Measurements from ENCODE around the gene SINHCAF. TPM values are rescaled to one million over a fixed set of nuclear protein-coding genes. Genes with fewer than 3 reads are reported as not detected.

SINHCAF gene
- total and polyA plus RNA-seq, 11 donors: 4.0 to 23.8 (median 12.8) TPM

GRCh38 chr12:31363416-31363809, 37.5 kb upstream of the SINHCAF start:
- Histone ChIP-seq H3K4me3 (no peak overlapping the region), H3K9me3 (no peaks in the 10 kb centered on the region), H3K4me1 (no peaks in the 10 kb centered on the region), H3K36me3 (no peaks in the 10 kb centered on the region), H3K27me3 (no peaks in the 10 kb centered on the region), H3K27ac (no peak overlapping the region)
- TF ChIP-seq CTCF (IDR thresholded peaks at IDR 0.05) (no peak), POLR2A (IDR thresholded peaks at IDR 0.05) (no peak)
- ATAC-seq: no peak
- WGBS, 4 donors: 56 to 74% (median 63%) methylated on average over 6 of the region's 6 CpGs
- intact Hi-C loops (cut with DNase I): no loop called here
- no peak for DNase-seq

GRCh38 chr12:31362759-31363415, 36.9 kb upstream of the SINHCAF start:
- no peaks in the 10 kb centered on the region for H3K4me1 ChIP-seq
- no peak overlapping the region for H3K4me3 ChIP-seq
- no peaks in the 10 kb centered on the region for H3K36me3 ChIP-seq
- ATAC-seq (peak in 3 of 4 donors; percentile 45 to 53 (median 51)), DNase-seq (peak in 1 of 5 donors; percentile 33)
- WGBS, 4 donors: 59 to 75% (median 69%) methylated on average over 6 of the region's 6 CpGs
- H3K27ac ChIP-seq: no peak overlapping the region
- intact Hi-C loops (cut with DNase I): no loop called here
- no peaks in the 10 kb centered on the region for H3K9me3 ChIP-seq
- H3K27me3 ChIP-seq: no peaks in the 10 kb centered on the region
- no peak for TF ChIP-seq POLR2A (IDR thresholded peaks at IDR 0.05)
- no peak for TF ChIP-seq CTCF (IDR thresholded peaks at IDR 0.05)

DNA sequence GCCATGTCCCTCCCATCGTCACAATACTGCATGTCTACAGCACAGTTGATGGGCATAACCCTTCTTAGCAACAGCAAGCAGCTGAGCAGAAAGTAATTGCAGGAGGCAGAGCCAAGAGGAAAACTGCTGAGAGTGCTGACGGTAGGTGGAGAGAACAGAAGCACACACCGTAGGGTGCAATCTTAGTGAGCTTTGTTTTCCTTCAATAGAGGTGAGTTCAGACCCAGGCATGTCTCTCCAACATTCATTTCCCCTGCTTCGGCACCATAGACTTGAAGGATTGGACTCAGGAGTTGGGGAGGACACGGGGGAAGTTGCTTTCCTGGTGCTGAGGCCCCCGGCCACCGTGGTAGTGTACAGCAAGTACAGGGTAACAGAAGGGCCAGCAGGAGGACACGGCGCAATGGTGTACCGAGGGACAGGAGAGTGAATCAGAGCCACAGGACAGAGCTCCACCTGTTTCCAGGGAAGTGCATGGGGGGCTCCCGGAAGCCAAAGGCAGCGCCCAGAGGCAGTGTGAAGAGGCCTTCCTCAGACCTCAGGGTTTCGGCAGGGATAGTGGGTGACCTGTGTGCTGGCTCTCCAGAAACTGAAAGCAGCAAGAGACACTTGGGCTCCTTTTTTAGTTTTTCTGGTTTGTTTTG, 36.3 kb upstream of the SINHCAF start:
- H3K9me3 ChIP-seq: no peaks in the 10 kb centered on the region
- H3K27me3 ChIP-seq: no peaks in the 10 kb centered on the region
- H3K4me1 ChIP-seq: no peaks in the 10 kb centered on the region
- DNase-seq: no peak
- no peaks in the 10 kb centered on the region for H3K36me3 ChIP-seq
- no peak overlapping the region for H3K4me3 ChIP-seq
- WGBS, 4 donors: 57 to 62% (median 58%) methylated on average over 13 of the region's 13 CpGs
- no peak overlapping the region for H3K27ac ChIP-seq
- intact Hi-C loops (cut with DNase I): no loop called here
- ATAC-seq: no peak
- TF ChIP-seq POLR2A (IDR thresholded peaks at IDR 0.05): no peak
- TF ChIP-seq CTCF (IDR thresholded peaks at IDR 0.05): no peak

DNA sequence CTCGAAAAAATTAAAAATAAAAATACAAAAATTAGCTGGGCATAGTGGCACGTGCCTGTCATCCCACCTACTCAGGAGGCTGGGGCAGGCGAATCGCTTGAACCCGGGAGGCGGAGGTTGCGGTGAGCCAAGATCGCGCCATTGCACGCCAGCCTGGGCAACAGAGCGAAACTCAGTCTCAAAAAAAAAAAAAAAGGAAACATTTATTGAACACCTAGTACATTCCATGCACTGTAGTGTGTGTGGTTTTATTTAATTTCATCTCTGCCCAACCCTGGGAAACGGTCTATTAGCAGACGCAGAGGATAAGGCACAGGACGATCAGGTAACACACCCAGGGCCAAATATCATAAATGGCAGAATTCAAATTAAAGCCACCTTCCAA, 35.8 kb upstream of the SINHCAF start:
- Histone ChIP-seq H3K4me3 (no peak overlapping the region), H3K9me3 (no peaks in the 10 kb centered on the region), H3K27me3 (no peaks in the 10 kb centered on the region), H3K27ac (no peak overlapping the region), H3K36me3 (no peaks in the 10 kb centered on the region), H3K4me1 (no peaks in the 10 kb centered on the region)
- no peak for TF ChIP-seq POLR2A (IDR thresholded peaks at IDR 0.05)
- no peak for TF ChIP-seq CTCF (IDR thresholded peaks at IDR 0.05)
- intact Hi-C loops (cut with DNase I): no loop called here
- WGBS, 4 donors: 88 to 96% (median 94%) methylated on average over 14 of the region's 14 CpGs
- ATAC-seq: no peak
- DNase-seq: no peak
